NCI-H2081 (cell line): ENCODE results near the gene CCDC14.
"Not testable (repeated sequence)": the region's sequence is repeated elsewhere in the genome, so short reads cannot be mapped to it uniquely, and the experiment has no call there.

Source experiments
- DNase-seq, 2 experiments: peaks; one replicate each; lab custom pipeline; 2025; lab: John Stamatoyannopoulos, UW

The CCDC14 gene

DNA sequence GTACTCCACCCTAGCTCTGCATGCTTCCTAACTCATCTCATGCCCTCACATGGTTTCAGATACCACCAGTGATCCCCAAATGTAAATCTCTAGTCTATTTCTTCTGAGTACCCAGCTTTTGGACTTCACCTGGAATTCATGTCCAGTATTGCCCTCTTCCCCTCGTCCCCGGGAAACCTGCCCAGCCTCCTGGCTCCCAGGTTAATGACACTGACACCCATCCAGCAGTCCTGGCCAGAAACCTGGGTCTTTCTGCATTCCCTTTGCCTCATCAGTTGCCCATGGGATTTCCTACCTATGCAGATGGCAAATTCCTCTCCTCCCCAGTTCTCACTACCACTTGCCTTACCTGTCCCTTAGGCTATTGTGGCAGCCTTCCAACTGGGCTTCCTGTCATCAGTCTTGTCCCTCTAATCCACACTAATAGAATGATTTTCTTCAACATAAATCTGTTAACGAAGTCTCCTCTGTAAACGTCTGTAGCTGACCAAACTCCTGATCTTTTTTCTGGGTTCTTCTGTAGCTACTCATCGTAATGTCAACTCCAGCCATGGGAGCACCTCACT lies 61.6 kb downstream of the CCDC14 start:
- no peak for DNase-seq

DNA sequence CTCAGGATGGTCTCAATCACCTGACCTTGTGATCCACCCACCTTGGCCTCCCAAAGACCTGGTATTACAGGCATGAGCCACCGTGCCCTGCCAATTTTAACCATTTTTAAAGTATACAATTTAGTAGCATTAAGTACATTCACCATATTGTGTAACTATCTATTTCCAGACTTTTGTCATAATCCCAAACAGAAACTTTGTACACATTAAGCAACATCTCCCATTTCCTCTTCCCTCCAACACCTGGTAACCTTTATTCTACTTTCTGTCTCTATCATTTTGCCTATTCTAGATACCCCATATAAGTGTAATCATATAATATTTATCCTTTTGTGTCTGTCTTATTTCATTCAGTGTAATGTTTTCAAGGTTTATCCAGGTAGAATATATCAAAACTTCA lies 68.0 kb downstream of the CCDC14 start:
- DNase-seq, result no peak

DNA sequence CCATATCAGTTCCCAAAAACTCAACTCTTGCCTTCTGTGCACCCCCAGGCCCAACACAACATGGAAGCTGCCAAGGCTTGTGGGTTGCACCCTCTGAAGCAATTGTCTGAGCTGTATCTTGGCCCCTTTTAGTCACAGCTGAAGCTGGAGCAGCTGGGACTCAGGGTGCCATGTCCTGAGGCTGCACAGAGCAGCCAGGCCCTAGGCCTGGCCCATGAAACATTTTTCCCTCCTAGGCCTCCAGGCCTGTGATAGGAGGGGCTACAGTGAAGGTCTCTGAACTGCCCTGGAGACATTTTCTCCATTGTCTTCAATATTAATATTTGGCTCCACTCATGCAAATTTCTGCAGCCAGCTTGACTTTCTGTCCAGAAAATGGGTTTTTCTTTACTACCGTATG lies 68.8 kb downstream of the CCDC14 start:
- no peak for DNase-seq

DNA sequence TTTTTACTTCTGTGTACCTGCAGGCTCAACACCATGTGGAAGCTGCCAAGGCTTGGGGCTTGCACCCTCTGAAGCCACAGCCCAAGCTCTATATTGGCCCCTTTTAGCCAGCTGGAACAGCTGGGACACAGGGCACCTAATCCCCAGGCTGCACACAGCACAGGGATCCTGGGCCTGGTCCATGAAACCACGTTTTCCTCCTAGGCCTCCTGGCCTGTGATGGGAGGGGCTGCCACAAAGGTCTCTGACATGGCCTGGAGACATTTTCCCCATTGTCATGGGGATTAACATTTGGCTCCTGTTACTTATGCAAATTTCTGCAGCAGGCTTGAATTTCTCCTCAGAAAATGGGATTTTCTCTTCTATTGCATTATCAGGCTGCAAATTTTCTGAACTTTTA lies 70.0 kb downstream of the CCDC14 start:
- DNase-seq, result not testable (repeated sequence)

DNA sequence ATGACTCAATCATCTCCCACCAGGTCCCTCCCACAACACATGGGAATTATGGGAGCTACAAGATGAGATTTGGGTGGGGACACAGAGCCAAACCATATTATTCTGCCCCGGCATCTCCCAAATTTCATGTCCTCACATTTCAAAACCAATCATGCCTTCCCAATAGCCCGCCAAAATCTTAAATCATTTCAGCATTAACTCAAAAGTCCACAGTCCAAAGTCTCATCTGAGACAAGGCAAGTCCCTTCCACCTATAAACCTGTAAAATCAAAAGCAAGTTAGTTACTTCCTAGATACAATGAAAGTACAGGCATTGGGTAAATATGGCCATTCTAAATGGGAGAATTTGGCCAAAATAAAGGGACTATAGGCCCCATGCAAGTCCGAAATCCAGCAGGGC lies 70.9 kb downstream of the CCDC14 start:
- not testable (repeated sequence) for DNase-seq

DNA sequence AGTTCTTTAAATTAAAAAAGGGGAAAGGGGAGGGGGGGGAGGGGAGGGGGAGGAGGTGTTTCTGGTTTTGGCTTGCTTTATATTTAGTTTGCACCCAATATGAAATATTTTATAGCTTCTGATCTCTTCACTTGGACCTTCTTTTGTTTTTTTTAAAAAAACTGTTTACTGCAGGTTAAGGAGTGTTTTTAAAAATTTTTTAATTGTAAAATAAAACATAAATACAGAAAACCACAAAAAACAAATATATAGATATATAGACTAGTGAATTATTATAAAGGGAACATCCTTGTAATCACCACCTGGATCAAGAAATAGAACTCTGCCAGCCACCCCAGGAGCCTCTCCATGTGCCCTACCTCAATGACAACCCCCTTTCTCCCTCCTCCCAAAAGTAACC lies 76.0 kb downstream of the CCDC14 start:
- no peak for DNase-seq

DNA sequence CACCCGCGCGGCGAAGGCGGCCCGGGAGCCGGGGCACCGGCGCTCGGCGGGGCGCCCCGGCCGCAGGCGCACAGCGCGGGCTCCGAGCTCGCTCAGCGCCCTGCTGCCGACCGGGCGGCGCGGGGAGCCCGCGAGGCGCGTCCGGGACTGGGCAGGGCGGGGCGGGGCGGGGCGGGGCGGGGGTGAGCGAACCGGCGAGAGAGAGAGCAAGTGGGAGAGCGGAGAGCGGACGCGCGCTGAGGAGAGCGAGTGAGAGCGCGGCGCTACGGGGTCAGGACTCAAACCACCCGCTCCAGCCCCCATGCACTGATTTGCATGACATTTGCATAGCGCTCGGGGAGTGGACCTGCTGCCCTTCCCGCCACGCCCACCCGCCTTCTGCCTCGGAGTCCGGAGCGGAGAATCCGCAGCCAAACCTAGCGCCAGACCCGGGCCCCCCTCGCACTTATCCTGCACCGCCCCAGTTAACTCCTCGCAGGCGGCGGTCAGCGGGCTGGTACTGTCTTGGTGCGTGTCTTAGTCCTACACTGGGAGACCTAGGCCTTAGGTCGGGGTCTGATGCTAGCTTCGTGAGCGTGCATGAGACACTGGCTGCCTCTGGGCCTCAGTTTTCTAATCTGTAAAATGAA lies 76.7 kb downstream of the CCDC14 start, which contains the start of gene MYLK:
TSS of gene MYLK (minus strand) at position 130 of the 629 bp plus-strand sequence. CDS start 90,491 bp downstream, outside the sequence.
- DNase-seq, result peak; percentile 75 to 85

DNA sequence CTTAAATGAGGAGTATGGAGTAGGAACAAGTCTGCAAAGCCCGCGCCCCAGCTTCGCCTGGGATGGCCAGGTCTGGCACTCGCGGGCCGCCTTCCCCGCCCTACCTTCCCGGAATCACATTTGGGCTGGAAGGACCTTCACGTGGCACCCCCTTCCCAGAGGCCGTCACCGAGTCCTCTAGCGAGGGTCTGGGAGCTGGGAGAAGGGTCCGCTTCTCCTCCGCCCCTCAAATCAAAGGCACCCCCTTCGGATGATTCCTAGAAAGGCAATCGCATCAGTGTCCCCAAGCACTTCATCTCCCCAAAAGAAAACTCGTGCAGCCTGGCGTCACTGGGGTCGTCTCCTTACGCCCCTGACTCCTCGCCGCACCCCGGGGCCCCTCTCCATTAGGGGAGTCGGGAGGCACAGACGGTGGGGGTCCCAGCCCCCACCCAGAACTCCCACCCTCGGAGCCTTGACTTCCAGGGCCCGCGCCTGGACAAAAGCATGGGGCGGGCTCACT lies 77.3 kb downstream of the CCDC14 start:
- no peak for DNase-seq

DNA sequence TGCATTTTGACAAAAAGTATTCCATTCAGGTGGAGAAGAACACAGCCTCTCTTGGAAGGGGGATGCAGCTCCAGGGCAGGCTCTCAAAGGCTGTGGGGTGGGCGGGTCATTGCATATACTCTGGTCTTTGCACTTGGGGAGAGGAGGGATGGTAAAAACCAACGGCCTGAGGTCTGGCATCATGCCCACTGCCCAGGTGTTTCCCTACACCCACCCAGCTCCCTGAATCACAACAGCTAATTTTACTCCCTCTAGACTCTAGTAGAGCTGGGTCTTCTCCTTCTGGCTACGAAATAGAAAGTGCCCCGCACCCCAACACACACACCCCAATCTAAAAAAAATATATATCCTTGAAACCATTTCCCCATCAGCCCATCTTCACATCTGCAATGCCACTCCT lies 77.9 kb downstream of the CCDC14 start:
- DNase-seq, result no peak

DNA sequence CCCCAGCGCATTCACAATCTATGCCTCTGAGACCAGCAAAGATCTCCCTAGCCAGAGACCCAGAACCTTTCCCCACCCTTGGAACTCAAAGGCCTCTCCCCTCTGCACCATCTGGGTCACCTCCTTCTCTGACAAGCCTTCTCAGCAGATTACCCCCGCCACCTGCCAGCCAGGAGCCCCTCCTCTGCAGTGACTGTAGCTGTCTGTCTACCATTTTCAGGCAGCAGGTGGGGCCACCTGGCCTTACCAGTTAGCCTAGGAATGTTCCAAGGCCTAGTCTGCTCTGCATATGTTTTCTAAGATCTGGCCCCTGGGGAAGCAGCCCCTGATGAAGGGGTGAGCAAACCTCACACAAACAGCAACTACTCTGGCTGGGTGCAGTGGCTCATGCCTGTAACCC lies 79.3 kb downstream of the CCDC14 start:
- no peak for DNase-seq

DNA sequence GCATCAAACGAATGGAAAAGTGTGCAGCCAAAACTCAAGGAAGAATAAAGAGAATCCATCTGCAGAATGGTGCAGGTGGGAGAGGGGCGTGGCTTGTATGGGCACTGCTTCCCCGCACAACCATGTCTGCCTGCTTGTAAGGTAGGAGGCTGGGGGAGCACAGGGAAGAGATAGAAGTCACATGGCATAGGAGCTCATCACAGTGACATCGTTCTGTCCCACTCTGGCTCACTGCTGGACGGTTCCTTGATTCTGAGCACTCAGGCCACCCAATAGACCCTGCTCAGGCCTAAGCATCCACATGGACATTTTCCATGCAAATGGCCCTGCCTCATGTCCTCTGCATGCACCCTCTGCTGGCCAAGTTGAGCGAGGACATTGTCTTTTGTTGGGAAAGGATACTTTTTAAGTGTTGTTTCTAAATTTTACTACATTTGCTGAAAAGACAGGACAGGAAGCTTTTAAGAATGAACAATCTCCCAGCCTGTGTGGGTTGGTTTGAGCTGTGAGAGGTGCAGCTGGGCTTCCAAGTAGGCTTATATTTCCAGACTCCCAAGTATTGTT lies 79.9 kb downstream of the CCDC14 start:
- peak; percentile 16 to 34 for DNase-seq

DNA sequence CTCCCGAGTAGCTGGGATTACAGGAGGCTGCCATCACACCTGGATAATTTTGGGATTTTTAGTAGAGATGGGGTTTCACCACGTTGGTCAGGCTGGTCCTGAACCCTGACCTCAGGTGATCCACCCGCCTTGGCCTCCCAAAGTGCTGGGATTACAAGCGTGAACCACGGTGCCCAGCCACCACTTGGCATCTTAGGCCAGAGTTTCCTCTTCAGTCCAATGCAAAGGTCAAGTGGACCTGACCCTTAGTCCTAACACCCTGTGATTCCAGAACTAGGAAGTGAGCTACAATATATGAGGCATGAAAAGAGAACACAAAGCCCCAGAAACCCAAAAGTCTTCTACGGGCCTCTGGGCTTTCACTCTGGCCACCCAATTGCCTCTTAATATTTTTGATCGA lies 82.2 kb downstream of the CCDC14 start:
- no peak for DNase-seq

DNA sequence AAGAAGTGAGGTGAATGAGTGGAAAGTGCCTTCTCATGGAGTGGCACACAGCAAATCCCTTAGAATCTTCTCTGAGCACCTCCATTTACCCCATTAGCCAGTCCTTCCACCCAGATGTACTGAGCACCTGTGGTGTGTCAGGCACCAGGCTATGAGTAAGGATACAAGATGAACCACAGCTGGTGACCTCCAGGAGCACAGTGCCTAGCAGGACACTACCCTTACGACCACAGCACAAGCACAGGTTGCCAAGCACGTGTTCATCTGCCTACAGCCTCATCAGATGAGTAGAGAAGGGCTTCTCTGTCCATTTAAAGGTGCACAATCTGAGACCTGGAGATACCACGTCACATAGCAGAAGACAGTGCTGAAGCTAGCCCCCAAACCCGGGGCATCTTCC lies 83.1 kb downstream of the CCDC14 start:
- DNase-seq, result no peak

DNA sequence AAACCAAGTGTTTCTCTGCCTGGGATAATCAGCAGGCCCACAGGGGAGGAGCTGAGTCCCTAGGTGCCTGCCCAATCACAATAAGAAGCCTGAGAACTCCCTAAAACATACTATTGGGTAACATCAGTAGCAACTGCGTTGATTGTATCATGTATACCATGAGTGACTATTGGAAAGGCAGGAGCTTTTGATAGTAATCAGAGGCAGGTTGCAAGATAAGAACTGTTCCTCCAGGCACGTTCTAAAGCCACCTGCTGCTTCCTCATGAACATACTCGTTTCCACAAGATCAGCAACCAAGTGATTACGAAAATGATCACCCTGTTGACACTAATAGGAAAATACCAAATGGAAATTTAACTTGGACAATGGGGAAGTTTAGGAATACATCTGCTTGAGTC lies 83.6 kb downstream of the CCDC14 start:
- DNase-seq, result no peak

DNA sequence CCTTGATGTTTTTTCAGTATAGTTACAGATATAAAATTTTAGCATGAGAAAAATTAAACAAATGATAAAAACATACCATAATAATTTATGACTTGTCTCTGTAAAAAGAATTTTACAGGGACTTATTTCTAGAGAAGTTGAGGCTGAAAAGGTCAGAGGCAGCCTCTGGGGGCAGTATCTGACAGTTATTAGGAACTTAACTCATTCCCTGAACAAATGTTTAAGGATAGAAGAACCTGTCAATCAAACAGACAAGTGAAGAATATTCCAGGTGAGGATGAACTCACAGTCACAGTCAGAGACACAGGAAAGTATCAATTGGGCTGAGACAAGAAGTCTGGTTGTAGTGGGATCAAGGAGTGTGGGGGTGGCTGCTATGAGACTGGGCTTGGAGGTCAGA lies 84.2 kb downstream of the CCDC14 start:
- DNase-seq, result no peak

DNA sequence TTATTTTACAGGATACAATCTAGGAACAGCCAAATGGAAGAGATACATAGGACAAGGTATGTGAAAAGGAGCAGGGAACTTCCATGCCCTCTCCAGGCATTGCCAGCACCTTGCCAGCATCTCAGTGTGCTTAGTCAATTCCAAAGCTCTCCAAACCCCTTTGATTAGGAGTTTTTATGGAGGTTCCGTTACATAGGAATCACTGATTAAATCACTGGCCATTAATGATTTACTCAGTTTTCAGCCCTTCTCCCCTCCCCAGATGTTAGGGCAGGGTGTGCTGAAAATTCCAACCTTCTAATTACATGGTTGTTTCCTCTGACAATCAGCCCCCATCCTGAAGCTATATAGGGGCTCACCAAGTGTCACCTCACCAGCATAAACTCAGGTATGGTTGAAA lies 88.4 kb downstream of the CCDC14 start:
- DNase-seq, result no peak

DNA sequence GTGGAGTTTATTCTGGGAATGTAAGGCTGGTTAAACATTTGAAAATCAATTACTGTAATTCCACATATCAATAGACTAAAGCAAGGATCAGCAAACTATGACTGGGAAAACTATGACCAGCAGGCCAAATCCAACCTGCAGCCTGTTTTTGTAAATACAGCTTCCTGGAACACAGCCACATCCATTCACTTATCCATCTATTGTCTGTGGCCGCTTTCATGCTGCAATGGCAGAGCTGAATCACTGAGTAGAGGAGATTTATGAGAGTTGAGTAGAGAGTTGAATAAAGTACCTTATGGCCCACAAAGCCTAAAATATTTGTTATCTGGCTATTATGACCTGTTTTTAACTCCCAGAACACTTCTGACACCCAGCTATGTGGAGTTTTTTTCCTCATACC lies 89.1 kb downstream of the CCDC14 start:
- peak; percentile 37 to 84 for DNase-seq

DNA sequence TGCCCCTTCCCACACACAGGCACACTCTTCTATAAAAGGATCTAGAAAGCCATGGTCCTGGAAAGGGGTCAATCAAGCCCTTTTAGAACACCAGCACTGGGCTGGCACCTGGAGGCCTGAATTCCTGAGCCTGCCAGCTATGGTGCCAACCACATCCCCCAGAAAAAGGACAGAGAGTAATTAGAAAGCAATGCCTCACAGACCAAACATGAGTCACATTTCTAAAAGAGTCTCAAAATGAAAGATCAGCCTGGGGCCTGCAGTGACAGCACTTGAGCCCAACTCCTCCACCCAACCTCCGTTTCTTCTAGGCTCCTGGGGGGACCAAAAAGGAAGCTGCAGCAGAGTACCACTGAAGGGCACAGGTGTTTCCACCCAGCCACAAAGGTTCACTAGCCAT lies 91.0 kb downstream of the CCDC14 start:
- no peak for DNase-seq

DNA sequence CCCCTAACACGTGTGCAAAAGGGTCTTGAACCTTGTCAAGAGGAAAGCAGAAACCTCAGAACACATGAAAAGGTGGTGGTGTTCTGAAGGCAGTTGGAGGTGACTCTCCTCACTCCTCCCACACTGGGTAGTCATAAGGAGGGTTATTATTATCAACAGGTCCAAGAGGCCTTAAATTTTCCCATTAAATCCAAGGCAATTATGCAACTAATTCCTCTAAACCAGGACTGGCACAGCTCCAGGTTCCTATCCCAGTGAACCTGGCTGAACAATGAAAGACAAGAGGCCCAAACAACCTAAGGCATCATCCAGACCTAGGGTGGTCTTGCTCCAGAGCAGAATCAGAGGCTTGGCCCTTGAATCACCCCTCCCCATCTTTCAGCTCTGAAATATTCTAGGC lies 91.9 kb downstream of the CCDC14 start:
- no peak for DNase-seq

DNA sequence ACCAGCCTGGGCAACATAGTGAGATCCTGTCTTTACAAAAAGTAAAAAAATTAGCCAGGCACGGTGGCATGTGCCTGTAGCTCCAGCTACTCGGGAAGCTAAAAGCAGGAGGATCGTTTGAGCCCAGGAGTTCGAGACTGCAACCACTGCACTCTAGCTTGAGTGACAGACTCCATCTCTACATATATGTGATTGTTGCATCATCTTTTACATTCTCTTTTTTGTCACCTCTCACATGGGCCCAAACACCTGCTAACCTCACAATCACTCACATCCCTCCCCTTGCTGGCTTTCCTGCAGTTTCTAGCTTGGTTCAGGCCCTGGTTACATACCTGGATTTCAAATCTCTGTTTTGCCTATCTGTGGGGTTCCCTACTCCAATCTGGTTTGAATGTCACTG lies 96.3 kb downstream of the CCDC14 start:
- DNase-seq, result no peak
